GM18502 (cell line): ENCODE results near the gene RADIL.
"Not testable (repeated sequence)": the region's sequence is repeated elsewhere in the genome, so short reads cannot be mapped to it uniquely, and the experiment has no call there.

Experiments used
- ATAC-seq: cut with Tn5 transposase; IDR thresholded peaks from one replicate; pipeline ENCODE4 v1.9.1; 2021; ENCODE audit warnings: mild to moderate bottlenecking; ENCODE audit not compliant: unreplicated experiment, poor library complexity

Gene RADIL

GRCh38 chr7:4815609-4816418 is 67.7 kb downstream of the RADIL start:
- no peak for ATAC-seq

- no peak for ATAC-seq
Measured at GRCh38 chr7:4815121-4815520, 68.4 kb downstream of the RADIL start.

- ATAC-seq, result no peak
Measured at GRCh38 chr7:4814433-4814832, 69.1 kb downstream of the RADIL start.

- ATAC-seq, result no peak
Measured at GRCh38 chr7:4809666-4810065, 73.8 kb downstream of the RADIL start.

- ATAC-seq, result no peak
Measured at GRCh38 chr7:4809091-4809591, 74.4 kb downstream of the RADIL start.

- no peak for ATAC-seq
Measured at GRCh38 chr7:4808565-4808964, 75.0 kb downstream of the RADIL start.

- ATAC-seq, result no peak
Measured at GRCh38 chr7:4808026-4808425, 75.5 kb downstream of the RADIL start.

- no peak for ATAC-seq
Measured at GRCh38 chr7:4807598-4808016, 75.9 kb downstream of the RADIL start.

GRCh38 chr7:4806983-4807597 is 76.4 kb downstream of the RADIL start:
- no peak for ATAC-seq

GRCh38 chr7:4805984-4806300 is 77.6 kb downstream of the RADIL start:
- ATAC-seq, result no peak

GRCh38 chr7:4805110-4805983 is 78.2 kb downstream of the RADIL start:
- no peak for ATAC-seq

GRCh38 chr7:4803397-4804241 is 79.9 kb downstream of the RADIL start:
- ATAC-seq, result no peak

GRCh38 chr7:4802577-4802976 is 80.9 kb downstream of the RADIL start:
- not testable (repeated sequence) for ATAC-seq

- no peak for ATAC-seq
Measured at GRCh38 chr7:4801839-4802231, 81.7 kb downstream of the RADIL start.

GRCh38 chr7:4800926-4801838 is 82.3 kb downstream of the RADIL start:
- ATAC-seq, result no peak

GRCh38 chr7:4800487-4800886 is 83.0 kb downstream of the RADIL start:
- ATAC-seq, result no peak

GRCh38 chr7:4799508-4800268 is 83.8 kb downstream of the RADIL start:
- no peak for ATAC-seq

GRCh38 chr7:4798706-4799235 is 84.7 kb downstream of the RADIL start:
- no peak for ATAC-seq
